Inflammatory macrophage (primary cell): ENCODE measurements around the gene SEC14L3.
"Not testable (repeated sequence)": the region's sequence is repeated elsewhere in the genome, so short reads cannot be mapped to it uniquely, and the experiment has no call there.

ENCODE experiments used
- DNase-seq, 2 donors: peaks; one replicate each; pipeline ENCODE4 v3.0.0-alpha.2; 2020 to 2022

Gene SEC14L3

GRCh38 chr22:30485362-30485988 lies 13.7 kb upstream of the SEC14L3 start:
- peak; percentile 63 to 69 for DNase-seq

- DNase-seq: no peak
Observed at GRCh38 chr22:30483169-30483568, 11.4 kb upstream of the SEC14L3 start.

GRCh38 chr22:30481711-30482110 lies 9.9 kb upstream of the SEC14L3 start:
- no peak for DNase-seq

GRCh38 chr22:30479981-30480380 lies 8.2 kb upstream of the SEC14L3 start:
- DNase-seq: no peak

- DNase-seq: no peak
Observed at GRCh38 chr22:30474683-30475424, 3.0 kb upstream of the SEC14L3 start.

- no peak for DNase-seq
Observed at GRCh38 chr22:30474121-30474520, 2.3 kb upstream of the SEC14L3 start.

GRCh38 chr22:30472994-30473720 lies 1.3 kb upstream of the SEC14L3 start:
- DNase-seq: no peak

GRCh38 chr22:30470655-30471054 lies 1.2 kb downstream of the SEC14L3 start:
- no peak for DNase-seq

GRCh38 chr22:30469165-30469564 lies 2.7 kb downstream of the SEC14L3 start:
- no peak for DNase-seq

- DNase-seq: not testable (repeated sequence)
Observed at GRCh38 chr22:30460555-30460954, 11.3 kb downstream of the SEC14L3 start.

GRCh38 chr22:30460147-30460546 lies 11.7 kb downstream of the SEC14L3 start:
- DNase-seq: no peak

GRCh38 chr22:30459181-30460052 lies 12.4 kb downstream of the SEC14L3 start:
- DNase-seq: peak; percentile 34 to 81

GRCh38 chr22:30457981-30458380 lies 13.8 kb downstream of the SEC14L3 start:
- peak in 1 of 2 donors; percentile 60 for DNase-seq

- no peak for DNase-seq
Observed at GRCh38 chr22:30455075-30455840, 16.6 kb downstream of the SEC14L3 start.

GRCh38 chr22:30453731-30454510 lies 17.9 kb downstream of the SEC14L3 start:
- DNase-seq: no peak

GRCh38 chr22:30452861-30453260 lies 19.0 kb downstream of the SEC14L3 start:
- no peak for DNase-seq

GRCh38 chr22:30451488-30451887 lies 20.3 kb downstream of the SEC14L3 start:
- not testable (repeated sequence) for DNase-seq

- DNase-seq: no peak
Observed at GRCh38 chr22:30447656-30448055, 24.2 kb downstream of the SEC14L3 start.

GRCh38 chr22:30445438-30446145 lies 26.2 kb downstream of the SEC14L3 start:
- DNase-seq: peak in 1 of 2 donors; percentile 21
